ENCODE measurements around the gene DNM3.

The DNM3 gene

GRCh38 chr1:171805395-171806115 is 35.7 kb upstream of the DNM3 start:
- TF ChIP-seq CTCF (IDR thresholded peaks at IDR 0.05) = no peak

GRCh38 chr1:171807556-171807955 is 33.7 kb upstream of the DNM3 start:
- no peak for TF ChIP-seq CTCF (IDR thresholded peaks at IDR 0.05)

- no peak for TF ChIP-seq CTCF (IDR thresholded peaks at IDR 0.05)
Measured at GRCh38 chr1:171809834-171810233, 31.5 kb upstream of the DNM3 start.

GRCh38 chr1:171811672-171812071 is 29.6 kb upstream of the DNM3 start:
- TF ChIP-seq CTCF (IDR thresholded peaks at IDR 0.05) = no peak

- TF ChIP-seq CTCF (IDR thresholded peaks at IDR 0.05) = no peak
Measured at GRCh38 chr1:171814692-171815091, 26.6 kb upstream of the DNM3 start.

- no peak for TF ChIP-seq CTCF (IDR thresholded peaks at IDR 0.05)
Measured at GRCh38 chr1:171816300-171816901, 24.9 kb upstream of the DNM3 start.

- TF ChIP-seq CTCF (IDR thresholded peaks at IDR 0.05) = no peak
Measured at GRCh38 chr1:171817511-171818265, 23.6 kb upstream of the DNM3 start.

All from LNCAP (cell line).